ENCODE results near the gene CCDC17. TPM values are rescaled to one million over a fixed set of nuclear protein-coding genes. Genes with fewer than 3 reads are reported as not detected.

CCDC17 gene
- polyA plus RNA-seq, 4 donors, result 0.85 to 2.6 (median 1.8) TPM

GRCh38 chr1:45584351-45585109 lies 39.3 kb downstream of the CCDC17 start:
- DNase-seq (ENCODE audit: low read depth in 4 of 4, low spot score in 3 of 4), result peak; percentile 81 to 86 (median 84)

GRCh38 chr1:45583666-45584350 lies 40.0 kb downstream of the CCDC17 start, which contains the start of gene NASP:
TSS of gene NASP (plus strand) at chr1:45584041. CDS start at chr1:45584147, 106 bp downstream.
- DNase-seq (ENCODE audit: low read depth in 4 of 4, low spot score in 3 of 4), result peak; percentile 82 to 94 (median 86)

GRCh38 chr1:45583264-45583665 lies 40.6 kb downstream of the CCDC17 start:
- peak; percentile 92 to 96 (median 94) for DNase-seq (ENCODE audit: low read depth in 4 of 4, low spot score in 3 of 4)

GRCh38 chr1:45574105-45574626 lies 49.7 kb downstream of the CCDC17 start:
- no peak for DNase-seq (ENCODE audit: low read depth in 4 of 4, low spot score in 3 of 4)

- no peak for DNase-seq (ENCODE audit: low read depth in 4 of 4, low spot score in 3 of 4)
Measured at GRCh38 chr1:45573231-45573804, 50.5 kb downstream of the CCDC17 start.

GRCh38 chr1:45570631-45571030 lies 53.2 kb downstream of the CCDC17 start:
- no peak for DNase-seq (ENCODE audit: low read depth in 4 of 4, low spot score in 3 of 4)

Other genes starting within 250 kb of the CCDC17 start
- gene TESK2, start 132.9 kb downstream of the CCDC17 start, polyA plus RNA-seq (ENCODE audit: insufficient read length in 4 of 4), result 1 to 10 TPM; 6.2 to 7.5 (median 6.9) TPM
- 1 to 10 TPM; 1.5 to 2.0 (median 1.7) TPM for gene CCDC163, start 124.0 kb downstream of the CCDC17 start, polyA plus RNA-seq (ENCODE audit: insufficient read length in 4 of 4)
- 10 to 100 TPM; 12.5 to 14.8 (median 13.4) TPM for gene MMACHC, start 123.8 kb downstream of the CCDC17 start, polyA plus RNA-seq (ENCODE audit: insufficient read length in 4 of 4)
- 100 to 1,000 TPM; 337 to 402 (median 390) TPM for gene PRDX1, start 102.2 kb downstream of the CCDC17 start, polyA plus RNA-seq (ENCODE audit: insufficient read length in 4 of 4)
- gene AKR1A1, start 73.2 kb downstream of the CCDC17 start, polyA plus RNA-seq (ENCODE audit: insufficient read length in 4 of 4), result 100 to 1,000 TPM; 248 to 336 (median 277) TPM
- 100 to 1,000 TPM; 271 to 301 (median 279) TPM for gene NASP, start 40.0 kb downstream of the CCDC17 start, polyA plus RNA-seq (ENCODE audit: insufficient read length in 4 of 4)
- gene GPBP1L1, start 62.5 kb upstream of the CCDC17 start, polyA plus RNA-seq (ENCODE audit: insufficient read length in 4 of 4), result 100 to 1,000 TPM in 3 of 4 donors, 10 to 100 TPM in 1; 89.8 to 132 (median 114) TPM
- gene TMEM69, start 64.1 kb upstream of the CCDC17 start, polyA plus RNA-seq (ENCODE audit: insufficient read length in 4 of 4), result 10 to 100 TPM; 51.6 to 57.7 (median 54.2) TPM
- gene IPP, start 126.6 kb upstream of the CCDC17 start, polyA plus RNA-seq (ENCODE audit: insufficient read length in 4 of 4), result 10 to 100 TPM; 26.7 to 31.9 (median 31.6) TPM
- 10 to 100 TPM; 31.6 to 31.9 (median 31.7) TPM for gene MAST2, start 179.6 kb upstream of the CCDC17 start, polyA plus RNA-seq (ENCODE audit: insufficient read length in 4 of 4)

Measured in right renal pelvis (tissue), 4 donors.